Stimulated activated CD8-positive, alpha-beta memory T cell treated with anti-CD3 and anti-CD28 coated beads, Interleukin-15, amount 100 ng/mL, for 1 hour (primary cell): ENCODE data around the gene ZNF385A.
"Not testable (repeated sequence)": the region's sequence is repeated elsewhere in the genome, so short reads cannot be mapped to it uniquely, and the experiment has no call there.

Experiments used
- DNase-seq: peaks from one replicate; pipeline ENCODE4 v3.0.0-alpha.2; 2020; ENCODE audit warnings: low read depth

ZNF385A gene

DNA sequence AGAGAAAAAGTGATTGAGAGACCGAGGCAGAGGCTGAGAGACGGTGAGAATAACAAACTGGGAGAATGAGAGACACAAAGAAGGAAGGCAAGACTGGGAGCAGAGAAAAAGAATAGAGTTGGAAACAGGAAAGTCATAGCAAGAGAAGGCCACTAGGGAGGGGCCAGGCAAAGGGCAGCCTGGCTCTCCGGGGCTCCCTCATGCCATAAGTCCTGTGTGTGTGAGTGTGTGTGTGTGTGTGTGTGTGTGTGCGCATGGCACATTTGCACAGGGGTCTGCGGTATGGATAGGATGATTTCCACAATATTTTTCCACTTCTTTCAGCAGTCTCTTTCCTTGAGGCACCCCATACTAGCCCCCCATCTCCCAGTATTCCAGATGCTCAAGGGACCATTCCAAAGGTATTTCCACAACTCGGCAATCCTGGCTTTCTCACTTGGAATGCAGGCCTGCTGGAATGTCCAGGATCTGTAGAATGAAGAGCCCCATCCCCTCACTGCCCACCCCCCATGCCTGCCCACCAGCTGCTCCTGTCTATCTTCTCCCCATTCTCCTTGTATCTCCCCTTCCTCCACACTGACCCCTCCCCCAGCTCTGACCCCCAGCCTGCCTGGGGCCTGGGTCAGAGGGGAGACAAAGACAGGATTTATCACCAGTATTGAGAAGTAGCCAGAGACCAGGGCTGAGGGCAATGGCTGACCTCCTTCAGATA is 29.3 kb downstream of the ZNF385A start:
- no peak for DNase-seq

DNA sequence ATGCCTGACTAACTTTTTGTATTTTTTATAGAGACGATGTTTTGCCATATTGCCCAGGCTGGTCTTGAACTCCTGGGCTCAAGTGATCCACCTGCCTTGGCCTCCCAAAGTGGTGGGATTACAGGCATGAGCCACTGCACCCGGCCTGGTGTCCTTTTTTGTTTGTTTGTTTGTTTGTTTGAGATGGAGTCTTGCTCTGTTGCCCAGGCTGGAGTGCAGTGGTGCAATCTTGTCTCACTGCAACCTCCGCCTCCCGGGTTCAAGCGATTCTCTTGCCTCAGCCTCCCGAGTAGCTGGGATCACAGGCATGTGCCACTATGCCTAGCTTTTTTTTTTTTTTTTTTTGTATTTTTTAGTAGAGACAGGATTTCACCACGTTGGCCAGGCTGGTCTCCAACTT is 30.3 kb downstream of the ZNF385A start:
- not testable (repeated sequence) for DNase-seq

DNA sequence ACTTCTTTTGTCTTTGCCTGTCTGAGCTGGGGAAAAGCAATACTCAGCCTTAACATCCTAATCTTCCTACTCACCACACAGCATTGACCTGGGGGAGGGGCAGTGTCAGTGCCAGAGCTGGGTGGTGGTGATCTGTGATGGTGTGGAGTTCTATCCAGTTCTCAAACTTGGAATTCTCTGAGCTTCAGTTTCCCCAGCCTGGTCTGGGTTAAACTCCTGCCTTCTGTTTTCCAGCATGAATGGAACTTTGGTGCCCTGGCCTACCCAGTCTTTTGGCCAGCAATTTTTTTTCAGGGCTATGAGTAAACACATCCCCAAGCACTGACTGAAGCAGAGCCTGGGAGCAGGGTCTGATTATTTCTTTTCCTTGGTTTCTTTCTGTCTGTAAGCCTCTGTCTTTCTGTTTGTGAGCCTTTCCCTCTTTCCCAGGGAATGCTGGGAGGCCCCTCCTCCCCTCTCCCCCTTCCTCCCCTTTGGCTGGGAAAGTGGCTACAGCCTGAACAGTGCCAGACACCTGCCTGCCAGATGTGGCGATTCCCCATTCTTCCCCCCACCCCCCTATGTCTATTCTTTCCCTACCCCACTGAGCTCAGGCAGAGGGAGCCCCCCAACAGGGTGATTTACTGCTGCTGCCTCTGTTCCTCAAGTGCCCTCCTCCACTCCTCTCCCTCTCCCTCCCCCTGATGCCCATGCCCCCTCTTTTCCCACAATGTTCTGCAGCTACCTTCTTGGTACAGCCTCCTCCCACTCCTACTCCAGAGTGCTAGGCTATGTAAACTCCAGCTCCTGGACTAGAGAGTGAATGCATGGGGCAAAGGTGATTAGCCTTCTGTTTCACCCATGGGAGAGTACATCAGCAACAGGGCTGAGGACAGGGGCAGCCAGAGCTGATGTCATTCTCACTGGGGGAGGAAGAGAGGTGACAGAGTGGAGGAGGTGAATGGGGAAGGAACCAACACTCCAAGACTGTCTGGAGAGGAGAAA is 31.4 kb downstream of the ZNF385A start:
- DNase-seq = no peak

DNA sequence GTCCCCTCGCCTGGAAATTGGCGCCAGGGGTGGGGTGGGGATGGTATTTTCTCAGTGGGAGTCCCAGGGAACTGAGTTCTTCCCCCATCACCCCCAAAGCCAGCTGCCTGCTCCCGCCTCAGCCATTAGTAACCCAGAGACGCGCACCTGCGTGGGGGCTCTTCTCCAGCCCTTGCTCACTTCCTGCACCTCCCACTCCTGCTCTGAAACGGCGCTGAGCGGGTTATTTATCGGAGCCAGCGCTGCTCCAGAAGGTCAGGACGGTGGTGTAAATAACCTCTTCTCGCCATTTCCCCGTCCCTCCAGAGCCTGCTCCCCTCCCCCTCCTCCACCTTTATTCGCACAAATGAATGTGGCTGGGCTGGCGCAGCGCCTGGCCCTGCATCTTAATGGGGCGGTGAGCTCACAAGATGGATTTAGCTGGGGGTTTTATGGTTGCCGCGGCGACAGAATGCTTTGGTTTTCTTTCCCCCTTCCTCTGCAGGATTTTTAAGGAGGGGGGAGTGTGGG is 32.5 kb downstream of the ZNF385A start:
- no peak for DNase-seq

DNA sequence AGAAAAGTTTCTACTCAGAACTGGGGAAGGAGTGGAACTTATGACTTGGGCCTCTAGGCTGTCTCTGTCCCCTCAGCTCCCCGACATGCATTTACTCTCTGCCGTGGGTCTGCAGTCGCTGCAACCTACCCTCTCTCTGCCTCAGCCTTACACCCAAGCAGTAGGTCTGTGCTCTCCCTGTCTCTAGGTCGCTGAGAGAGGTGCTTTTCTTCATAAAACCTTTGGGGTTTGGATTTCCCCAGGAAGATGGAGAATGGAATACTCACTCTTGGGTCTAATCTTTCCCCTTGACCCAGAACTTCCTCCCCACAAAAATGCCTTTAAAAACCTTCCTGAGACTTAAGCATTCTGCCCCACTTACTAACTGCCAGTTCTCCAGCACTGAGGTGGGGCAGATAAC is 33.2 kb downstream of the ZNF385A start:
- DNase-seq = no peak

DNA sequence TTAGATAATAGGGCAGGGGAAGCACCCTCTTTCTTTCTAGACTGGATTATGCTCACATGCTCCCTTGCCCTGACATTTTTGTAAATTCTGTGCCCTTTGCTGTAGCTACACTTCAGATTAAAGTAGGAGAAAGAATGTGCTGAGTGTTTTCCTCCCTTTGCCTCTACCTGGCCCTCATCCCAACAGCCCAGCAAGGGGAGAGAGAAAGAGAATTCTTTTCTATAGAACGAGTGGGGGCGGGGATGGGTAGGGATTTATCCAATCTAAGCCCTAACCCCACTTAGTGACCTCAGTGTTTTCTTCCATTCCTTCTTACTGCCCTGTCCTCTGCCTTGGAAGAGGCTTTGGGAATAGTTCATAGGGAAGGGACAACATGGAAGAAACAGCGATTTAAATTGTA is 33.8 kb downstream of the ZNF385A start:
- no peak for DNase-seq

DNA sequence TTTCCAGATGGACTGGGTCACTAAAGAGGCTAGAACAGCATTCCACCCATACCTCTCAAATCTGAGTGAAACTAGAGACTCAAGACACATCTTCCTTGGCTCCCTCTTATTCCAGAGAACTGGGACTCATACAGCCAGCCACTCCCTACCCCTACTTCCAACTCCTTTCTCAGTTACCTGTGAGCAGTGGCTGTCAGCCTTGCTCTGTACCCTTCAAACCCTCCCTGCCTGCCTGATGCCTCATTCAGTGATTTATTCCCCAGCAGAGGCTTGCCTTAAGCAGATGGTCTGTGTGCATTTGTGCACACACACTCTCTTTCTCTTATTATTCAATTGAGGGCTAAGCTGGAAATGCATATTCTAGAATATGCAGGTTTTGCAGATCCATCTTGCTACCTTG is 34.9 kb downstream of the ZNF385A start:
- DNase-seq = no peak

DNA sequence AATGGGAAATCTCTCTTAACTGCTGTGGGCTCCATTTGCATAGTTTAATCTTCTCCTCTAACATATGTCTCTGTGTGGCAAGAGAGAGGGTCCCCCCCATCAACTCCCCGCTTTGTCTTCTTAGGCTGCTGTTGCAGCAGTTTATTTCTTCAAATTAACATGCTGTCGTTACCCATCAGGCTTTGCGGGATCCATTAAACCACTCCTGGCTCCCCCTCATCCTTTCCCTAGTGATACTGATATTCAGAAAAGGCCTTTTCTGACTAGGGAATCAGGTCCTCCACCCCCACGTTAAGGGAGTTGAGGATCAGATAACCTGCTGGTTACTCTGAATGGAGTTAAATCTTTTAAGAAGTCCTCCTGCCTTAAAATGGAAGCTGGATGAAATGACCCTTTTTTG is 35.5 kb downstream of the ZNF385A start:
- DNase-seq = no peak

DNA sequence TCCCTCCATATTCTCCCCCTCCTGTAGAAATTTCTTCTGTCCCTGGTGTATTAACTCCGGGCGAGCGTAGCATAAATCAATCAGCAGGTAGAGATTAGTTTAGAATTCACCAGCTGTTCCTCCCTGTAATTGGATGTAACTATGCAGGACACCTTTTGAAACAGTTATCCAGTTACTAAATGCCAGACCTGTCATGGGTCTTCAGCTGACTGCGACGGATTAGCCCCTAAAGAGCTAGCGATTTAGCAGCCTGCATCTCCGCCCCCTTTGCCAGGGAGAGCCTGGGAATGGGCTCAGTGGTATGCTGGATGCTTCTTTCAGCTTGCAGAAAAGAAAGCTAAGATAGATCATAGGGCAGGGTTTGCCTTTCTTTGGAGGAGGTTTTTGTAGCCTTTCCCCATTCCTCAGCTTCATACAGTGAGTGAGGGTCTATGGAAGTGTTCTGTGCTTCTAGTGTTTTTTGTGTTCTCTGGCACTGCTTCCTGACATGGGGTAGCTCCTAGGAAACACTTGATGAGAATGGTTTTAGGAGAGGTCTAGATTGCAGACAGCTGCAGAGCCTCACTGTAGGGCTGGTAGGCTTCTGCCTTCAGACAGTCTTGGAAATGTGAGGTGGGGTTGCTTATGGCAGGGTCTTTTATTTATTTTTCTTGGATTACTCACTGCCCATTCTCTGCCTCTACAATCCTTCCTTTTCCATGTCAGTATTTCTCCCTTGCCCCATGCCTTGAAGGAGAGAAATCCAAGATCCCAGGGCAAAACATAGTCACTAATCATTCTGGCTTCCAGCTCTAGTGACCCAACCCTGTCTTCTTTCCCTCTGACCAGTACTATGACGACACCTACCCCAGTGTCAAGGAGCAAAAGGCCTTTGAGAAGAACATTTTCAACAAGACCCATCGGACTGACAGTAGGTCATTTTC is 42.9 kb downstream of the ZNF385A start:
- DNase-seq = no peak

DNA sequence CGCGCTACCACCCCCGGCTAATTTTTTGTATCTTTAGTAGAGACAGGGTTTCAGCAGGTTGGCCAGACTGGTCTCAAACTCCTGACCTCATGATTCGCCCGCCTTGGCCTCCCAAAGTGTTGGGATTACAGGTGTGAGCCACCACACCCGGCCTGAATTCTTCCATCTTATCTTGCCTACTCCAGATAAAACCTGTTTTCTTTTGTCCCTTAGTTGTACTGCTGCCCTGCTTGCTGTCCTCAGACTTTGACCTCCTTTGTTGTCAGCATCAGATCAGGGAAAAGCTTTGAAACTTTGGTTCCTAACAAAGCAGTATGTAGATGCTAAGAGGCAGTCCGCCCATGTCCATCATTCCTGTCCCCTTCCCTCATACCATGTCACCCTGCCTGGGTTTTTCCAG is 43.7 kb downstream of the ZNF385A start:
- DNase-seq = no peak

DNA sequence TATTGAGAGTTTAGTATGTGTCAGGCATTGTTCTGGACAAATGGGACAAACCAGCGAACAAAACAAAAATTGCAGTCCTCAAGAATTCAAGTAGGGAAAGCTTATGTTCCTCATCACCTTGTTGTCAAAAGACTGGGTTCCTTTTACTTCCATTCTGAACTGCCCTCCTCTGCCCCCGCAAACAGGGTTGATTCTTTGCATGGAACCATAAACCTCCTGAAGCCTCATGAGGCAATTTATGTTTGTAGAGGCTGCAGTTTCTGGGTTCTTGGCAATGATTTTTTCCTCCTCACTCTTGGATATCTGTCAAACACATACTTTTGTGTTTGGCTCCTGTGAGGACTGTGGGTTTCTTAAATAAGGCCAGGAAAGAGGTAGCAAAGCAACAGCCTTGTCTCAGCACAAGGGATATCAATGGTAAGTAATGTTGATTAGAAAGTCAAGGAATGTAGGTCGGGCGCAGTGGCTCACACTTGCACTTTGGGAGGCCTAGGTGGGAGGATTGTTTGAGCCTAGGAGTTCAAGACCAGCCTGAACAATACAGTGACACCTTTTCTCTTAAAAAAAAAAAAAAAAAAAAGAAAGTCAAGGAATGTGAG is 45.7 kb downstream of the ZNF385A start:
- DNase-seq = no peak

DNA sequence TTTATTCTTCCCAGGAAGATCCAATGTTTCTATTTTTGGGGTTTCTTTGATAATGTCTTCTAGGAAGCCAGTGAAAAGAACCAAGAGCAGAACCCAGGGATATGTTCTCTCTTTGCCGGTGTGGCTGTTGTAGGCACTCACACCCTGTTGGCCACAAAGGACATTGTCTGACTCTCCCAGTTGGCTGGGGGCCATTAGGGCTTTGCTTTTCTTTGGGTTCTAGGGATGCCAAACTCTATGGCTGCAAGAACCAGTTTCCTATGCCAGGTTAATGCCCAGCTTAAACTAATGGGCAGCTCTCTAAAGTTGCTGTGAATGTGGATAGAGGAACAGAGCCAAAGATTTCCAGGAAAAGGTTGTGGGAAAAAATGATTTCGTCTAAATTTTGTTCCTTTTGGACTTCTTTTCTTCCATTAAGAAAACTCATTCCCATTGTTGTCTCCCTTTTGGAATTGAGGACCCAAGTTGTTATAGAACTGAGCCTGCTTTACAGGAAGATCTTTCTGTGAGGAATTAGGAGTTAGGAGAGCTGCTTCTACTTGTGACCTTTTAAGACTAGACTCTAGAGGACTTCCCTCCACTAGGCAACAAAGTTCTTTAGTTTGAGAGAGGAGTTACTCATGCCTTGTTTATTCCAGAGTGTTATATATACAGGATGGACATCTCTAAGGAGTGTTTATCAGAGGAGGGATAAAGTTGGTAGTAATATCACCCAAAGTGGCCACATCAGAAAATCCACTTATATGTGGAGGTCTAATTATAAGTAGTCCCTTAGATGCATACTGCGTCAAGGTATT is 46.5 kb downstream of the ZNF385A start:
- no peak for DNase-seq

DNA sequence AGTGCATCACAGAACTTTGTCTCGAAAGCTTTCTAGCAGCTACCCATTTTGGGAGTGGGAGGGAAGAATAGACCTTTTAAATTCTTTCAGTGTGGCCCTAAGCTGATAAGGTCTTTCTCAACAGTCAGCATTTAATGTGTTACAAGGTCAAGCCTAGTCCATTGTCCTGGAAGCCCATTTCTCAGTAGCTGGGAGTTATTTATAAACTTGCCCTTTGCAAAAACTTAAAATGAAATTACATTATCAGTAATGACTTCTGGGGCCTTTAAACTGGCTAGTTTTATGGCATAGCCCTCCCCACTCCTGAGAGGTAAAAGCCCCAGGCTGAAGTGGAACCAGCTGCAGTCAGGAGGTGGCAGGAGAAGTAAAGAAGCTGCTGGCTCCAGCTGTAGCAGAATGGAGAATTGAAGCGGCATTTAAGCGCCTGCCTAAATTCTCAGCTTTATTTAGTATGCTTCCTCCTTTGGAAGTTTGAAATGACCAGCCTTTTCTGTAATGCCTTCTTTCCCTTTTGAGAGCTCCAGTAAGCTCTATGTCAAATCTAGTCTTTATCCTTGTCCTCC is 47.2 kb downstream of the ZNF385A start:
- no peak for DNase-seq

DNA sequence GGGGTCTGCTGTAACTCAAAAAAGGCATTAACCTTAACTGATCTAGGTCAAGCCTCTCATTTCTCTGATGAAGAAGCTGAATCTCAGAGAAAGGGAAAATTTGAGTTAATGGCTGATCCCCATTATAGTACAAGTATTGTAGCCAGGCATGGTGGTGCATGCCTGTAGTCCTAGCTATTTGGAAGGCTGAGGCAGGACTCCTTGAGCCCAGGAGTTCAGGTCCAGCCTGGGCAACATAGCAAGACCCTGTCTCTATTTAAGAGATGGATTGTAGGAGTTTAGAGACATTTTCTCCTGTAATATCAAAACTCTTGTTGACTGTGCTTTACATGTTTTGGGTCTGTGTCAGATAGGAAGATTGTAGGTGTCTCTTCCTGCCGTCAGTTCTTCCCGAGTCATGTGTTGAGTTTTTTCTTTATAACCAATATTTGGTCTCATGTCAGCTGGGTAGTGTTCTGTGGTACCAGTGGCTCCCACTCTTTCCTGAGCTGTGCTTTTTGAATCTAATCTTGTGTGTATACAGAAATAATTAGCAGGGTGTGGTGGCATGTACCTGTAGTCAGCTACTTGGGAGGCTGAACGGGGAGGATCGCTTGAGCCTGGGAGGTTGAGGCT is 51.0 kb downstream of the ZNF385A start:
- no peak for DNase-seq

DNA sequence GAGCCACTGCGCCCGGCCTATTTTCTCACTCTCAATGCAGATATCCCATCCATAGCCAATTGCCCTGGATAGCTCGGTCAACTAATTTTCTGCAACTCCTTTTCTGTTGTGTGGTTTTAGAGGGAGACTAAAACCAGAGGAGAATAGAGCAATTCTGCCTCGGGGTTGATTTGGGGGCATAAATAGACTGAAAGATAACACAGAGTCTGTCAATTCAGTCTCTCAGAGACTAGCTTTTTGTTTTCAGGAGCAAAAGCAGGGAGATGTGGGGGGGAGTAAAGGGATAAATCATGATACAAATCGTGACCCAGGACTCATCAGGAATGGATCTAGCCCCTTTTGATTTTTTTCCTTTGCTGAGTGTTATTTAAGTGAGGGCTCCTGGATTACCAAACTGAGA is 53.1 kb downstream of the ZNF385A start:
- no peak for DNase-seq

DNA sequence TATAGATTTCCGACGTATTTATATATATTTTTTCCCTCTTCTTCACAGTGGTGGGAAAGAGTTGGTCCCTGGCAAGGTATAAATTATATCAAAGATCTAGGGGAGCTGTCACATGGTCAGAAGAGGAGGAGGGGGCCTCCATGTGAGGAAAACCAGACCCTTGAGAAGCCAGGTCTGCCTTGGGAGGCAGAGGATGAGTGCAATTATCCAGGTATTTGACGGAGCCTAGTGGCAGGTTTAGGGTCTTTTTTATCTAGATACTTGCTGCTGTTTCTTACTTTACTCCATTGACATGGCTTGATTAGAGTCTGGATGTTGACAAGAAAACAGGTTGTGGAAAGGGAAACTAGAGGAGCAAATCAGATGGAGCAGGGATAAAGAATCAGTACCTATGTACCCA is 54.1 kb downstream of the ZNF385A start:
- DNase-seq = no peak

DNA sequence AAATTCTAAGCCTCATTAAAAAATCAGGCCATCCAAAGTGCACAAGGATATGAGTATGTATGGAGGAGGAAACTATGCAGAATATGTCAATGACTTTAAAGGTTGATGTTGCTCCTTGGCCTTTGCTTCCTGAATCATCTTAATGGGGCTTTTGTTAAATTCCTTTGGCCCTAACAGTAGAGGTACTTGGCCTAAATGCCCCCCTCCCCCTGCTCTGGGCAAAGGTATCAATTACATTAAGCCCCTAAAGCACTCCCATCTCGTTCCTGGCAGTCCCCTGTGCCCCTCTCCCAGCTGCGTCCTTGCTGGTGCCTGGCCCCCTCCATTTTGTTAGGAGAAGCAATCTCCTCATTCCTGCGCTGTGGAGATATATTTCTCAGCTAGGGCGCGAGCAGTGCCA is 54.8 kb downstream of the ZNF385A start:
- no peak for DNase-seq

DNA sequence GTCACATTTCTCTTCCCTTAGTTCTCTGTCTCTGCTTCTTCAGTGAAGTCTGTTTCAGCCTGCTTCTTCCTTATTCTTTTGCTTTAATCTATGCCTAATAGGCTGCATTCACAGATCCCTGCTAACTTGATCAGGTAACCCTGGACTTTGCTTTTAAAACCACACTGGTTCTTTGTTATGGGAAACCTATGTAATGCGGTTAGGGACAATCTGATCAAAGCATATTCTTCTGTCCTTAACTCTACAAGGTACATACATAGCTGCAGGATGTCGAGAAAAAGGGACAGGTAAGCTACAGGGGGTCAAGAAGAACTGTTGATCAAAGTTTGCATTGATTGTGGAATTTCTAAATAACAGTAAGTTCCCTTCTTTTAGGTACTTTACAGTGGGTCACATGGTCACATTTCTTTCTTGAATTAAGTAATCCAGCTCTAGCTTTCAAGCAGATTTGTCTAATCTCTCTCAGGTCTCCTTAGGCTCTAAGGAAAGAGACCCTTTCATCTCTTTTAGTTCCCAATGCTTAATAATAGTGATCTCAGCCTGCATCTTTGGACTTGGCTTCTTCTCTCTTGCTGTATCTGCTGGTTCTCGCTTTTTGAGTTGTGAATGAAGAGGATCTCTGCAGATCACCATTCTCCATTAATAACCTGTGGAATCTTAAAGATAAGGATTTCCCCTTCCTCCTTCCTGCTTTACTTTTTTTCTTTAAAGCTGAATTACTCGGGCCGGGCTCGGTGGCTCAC is 55.8 kb downstream of the ZNF385A start:
- DNase-seq = no peak

DNA sequence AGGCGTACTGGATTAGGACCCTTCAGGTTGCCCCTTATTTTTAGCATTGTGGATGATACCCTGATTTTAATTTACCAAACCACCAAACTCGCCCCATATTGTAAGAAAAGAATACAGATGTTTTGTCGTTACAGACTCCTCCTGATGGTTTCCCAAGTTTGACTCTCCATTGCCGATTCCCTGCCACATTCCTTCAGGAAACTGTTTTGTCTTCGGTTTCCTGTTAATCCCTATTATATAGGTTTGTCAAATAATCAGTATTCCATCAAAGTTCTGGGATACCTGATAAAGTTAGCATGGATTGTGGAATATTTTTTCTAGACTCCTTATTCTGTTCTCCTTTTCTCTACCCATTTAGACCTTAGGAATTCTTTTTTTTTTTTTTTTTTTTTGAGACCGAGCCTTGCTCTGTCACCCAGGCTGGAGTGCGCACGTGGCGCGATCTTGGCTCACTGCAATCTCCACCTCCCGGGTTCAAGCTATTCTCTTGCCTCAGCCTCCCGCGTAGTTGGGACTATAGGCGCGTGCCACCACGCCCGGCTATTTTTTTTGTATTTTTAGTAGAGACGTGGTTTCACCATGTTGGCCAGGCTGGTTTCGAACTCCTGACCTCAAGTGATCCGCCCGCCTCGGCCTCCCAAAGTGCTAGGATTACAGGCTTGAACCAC is 59.0 kb downstream of the ZNF385A start:
- not testable (repeated sequence) for DNase-seq
